GM03348 (cell line): ENCODE data around the gene GRIK1.

Experiments
- DNase-seq: peaks from one replicate; pipeline ENCODE4 v3.0.0; 2012; ENCODE audit warnings: low spot score

GRIK1 gene

GRCh38 chr21:29827647-29828046 is 112.1 kb downstream of the GRIK1 start:
- no peak for DNase-seq

DNA sequence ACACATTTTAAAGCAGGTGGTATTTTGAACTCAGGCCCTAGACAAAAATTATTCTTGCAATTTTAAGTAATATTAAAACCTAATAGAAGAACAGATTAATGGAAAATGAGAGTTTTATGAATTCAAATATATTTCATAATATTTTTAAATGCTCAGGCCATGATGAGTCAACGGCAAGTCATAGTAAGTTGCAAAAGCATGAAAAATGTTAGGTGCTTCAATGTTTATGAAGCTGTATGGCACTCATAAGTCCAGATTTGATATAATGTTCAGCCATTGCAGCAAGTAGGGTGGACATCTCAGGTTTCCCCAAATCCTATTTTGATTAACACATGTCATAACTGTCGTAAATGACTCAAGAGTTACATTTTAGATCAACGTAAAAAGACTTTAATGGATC is 112.6 kb downstream of the GRIK1 start:
- DNase-seq = no peak

- no peak for DNase-seq
These were observed 113.4 kb downstream of the GRIK1 start for GRCh38 chr21:29826386-29826785.

GRCh38 chr21:29825936-29826335 is 113.9 kb downstream of the GRIK1 start:
- no peak for DNase-seq

DNA sequence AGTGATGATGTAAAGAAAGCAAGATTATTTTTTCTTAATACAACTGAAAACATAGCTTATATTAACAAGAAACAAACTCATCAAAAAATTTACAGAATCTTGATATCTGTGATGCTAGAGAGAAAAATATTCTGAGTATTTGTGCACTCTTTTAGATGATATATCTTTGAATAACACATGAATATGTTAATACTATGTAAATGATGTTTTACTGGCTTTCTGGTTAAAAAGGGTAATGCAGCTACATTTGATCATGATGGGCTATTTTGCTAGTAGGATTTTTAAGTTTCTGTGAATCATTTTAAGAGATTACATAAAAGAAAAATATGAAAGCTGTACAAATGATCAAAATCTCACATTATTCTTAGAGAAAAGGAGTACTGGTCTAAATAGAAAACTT is 114.5 kb downstream of the GRIK1 start:
- no peak for DNase-seq

GRCh38 chr21:29822064-29822463 is 117.7 kb downstream of the GRIK1 start:
- DNase-seq = no peak

DNA sequence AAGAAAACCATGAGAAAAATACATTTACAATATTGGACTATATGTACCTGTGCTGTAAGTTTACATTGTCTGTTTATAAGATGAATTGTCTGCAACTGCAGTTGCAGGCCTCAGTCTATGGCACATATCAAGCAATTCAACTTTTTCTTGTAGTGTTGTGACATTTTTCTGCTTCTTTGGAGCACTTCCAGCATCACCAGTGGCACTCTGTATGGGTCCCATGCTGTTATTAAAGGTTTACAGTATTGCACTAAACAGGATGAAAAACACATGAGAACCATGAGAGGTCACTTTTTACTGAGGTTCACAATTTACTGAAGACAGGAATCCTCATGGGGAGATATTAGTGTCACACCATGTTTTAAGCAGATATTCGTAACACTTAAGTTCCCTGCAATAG is 118.6 kb downstream of the GRIK1 start:
- no peak for DNase-seq

DNA sequence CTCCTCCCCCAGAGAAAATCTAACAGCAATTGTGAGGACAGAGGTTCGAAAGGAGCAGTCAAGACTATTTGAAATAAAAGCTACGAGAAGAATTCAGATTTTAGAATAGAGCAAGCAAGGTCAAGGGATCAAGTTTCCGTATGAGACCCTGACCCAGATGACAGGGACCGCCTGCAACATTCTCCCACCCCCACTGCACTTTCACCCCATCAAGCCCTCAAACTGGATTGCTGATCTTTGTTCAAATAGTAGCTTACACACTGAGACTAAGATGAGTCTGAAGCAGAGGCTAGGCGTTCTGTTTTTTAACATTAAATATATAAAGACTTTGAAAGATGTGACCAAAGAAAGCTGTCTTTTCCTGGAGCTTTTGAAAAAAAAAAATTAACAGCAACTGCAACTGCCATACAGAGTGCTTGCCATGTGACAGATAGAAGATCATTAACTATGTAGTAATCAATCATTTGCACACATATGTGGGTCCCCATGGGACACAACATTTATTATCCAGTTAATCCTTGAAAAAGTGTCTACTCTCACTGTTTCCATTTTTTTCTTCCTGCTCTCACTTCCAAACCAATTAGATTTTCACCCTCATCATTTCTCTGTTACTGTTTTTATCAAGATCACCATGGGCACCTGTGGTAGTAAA is 120.0 kb downstream of the GRIK1 start:
- DNase-seq = no peak

DNA sequence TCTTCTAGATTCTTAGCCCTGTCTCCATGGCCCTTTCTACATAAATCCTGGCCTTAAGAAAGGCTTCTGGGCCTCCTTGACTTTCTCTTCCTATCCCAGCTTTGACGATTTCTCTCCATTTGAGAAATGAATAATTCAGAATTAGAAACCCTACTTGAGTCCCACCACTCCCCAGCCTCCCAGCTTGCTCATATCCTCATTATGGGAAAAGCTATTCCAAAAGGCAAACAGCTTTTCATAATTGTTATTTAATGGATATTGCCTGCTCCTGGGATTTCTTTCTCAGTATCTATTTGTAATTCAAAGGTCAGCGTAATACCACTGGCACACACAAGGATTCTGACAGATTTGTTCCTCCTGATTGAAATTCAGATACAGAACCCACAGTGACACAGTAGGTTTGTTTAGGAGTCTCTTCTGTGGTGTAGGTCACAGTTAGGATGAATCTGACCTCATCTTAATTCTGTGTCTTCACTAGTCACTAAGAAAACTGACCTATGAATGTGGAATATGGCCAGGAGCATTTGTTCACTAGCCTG is 121.3 kb downstream of the GRIK1 start:
- DNase-seq = no peak

DNA sequence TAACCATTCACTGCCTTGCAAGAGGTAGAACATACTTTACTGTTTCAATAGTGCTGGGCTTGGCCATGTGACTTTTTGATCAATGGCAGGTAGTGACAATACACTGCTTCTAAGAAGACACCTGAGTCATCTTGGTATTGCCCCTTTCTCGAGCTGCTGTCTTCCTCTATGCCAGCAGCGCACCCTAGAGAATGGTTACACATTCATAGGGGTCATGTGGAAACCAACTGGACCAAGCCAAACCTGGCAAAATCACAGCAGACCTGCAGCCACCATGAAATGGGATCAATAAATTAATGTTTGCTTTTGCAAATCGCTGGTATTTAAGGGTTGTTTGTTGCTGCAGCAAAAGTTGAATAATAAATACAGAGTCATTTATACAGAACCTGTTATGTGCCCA is 122.3 kb downstream of the GRIK1 start:
- DNase-seq = no peak

DNA sequence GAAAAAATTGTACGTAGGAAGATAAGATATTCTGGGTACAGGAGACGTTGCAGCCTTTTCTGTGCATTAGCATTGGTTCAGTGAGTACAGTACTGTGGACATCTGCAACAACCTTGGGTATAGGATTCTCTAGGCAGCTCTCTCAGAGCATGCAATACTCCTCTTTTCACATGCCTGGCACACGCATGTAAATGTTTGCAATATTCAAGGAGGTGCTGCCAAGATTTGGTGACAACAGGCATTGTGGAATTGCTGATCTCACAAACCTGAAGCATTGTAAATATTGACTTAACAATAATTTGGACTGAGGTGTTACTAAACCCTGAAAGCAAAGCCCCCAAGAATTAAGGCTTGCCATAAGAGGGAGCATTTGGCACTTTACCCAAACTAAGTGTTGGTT is 126.8 kb downstream of the GRIK1 start:
- no peak for DNase-seq

DNA sequence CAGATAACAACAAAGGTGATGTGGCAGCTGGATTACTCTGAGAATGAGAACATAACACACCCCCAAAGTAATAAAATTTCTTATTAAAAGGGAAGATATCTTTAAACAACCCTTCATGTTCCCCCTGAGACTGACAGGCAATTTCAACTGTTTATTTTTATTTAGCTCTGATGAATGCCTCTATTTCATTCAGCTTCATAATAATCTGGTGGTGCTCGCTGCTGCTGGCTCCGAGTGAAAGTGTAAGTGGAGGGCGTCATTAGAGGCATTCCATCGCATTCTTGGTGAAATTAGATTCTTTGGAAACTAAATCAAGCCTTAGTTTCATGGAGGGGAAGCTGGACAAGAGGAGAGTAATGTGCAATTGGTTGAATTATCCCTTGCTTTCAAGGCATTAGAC is 128.9 kb downstream of the GRIK1 start:
- no peak for DNase-seq

DNA sequence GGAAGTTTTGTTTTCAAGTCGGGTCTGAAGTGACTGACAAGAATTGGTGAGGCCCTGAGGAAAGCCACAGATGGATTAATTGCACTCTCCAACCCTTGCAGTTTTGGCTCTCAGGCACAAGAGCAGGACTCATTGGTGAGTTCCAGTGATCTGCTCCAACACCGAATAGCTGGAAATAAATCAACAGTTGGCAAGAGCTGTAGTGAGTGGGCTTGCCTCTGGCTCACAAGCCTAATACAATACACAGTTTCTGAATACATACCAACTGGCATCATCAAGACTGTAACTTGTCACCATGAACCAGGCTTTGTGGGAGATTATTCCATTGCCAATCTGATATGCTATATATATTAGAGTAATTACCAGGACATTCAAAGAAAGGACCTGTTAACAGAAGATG is 131.6 kb downstream of the GRIK1 start:
- no peak for DNase-seq

DNA sequence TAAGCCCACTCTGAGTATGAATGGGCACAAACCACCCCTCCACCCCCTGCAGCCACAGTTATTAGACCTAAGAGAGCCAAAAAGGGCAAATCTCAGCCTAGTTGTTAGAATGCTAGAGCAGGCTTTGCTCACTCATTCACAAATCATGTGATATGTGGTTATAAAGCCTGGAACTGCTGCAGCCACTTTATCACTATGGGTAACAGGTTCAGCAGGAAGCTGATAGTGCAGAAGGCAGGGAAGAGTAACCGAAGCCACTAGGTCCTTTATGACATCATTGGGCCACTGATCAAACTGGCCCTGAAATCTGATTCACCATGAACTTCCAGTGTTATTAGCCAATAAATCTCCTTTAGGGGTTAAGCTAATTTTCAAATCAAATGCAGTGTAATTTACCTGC is 134.7 kb downstream of the GRIK1 start:
- DNase-seq = no peak

- DNase-seq = no peak
These were observed 136.6 kb downstream of the GRIK1 start for GRCh38 chr21:29803191-29803590.

DNA sequence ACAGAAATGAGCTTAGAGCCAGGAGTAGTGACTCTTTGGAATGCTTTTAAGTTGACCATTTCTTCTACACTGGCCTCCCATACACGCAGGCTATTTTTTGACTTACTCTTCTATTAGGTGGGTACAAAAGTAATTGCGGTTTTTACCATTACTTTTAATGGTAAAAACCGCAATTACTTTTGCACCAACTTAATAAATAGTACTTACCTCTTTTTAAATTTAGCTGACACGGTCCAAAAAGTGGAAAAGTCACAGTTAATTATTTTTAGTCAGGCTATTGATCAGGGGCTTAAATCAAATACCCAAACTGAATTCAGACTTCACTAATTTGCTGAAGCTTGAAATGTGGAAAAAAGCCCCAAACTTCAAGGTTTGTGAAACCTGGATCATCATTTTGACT is 138.7 kb downstream of the GRIK1 start:
- DNase-seq = no peak

DNA sequence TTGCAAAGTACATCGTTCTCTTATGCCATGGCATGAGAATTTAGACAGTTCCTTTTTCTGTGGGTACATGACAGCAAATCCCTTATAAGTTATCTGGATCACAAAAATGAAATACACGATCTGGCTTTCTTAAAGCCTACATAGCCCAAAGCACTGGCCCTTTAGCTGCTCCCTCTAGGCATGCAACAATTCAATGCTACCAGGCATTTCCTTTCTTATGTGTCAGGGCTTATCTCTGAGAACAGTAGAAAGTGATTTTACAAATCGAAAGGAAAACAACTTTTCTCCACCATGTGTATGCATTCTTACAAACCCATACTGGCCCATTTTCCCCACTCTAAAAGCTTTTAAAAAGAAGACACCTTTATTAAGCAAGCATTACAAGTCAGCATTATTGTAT is 139.7 kb downstream of the GRIK1 start:
- DNase-seq = no peak

DNA sequence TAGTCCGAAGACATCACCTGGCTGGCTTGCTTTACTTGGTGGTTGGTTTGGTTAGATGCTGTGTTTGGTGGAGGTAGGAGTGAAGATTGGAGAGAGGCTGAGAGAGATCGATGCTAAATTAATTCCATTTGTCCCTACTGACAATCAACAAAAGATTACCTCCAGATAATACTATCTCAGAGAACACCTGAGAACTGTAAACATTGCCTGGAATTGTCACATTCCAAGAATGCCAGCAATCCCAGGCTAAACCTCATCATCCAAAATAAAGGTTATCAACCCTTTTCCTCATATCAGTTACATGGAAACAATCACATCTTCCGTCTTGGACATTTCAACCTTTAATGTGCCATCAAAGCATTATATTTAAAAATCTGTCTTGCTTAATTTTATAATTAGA is 141.0 kb downstream of the GRIK1 start:
- no peak for DNase-seq

DNA sequence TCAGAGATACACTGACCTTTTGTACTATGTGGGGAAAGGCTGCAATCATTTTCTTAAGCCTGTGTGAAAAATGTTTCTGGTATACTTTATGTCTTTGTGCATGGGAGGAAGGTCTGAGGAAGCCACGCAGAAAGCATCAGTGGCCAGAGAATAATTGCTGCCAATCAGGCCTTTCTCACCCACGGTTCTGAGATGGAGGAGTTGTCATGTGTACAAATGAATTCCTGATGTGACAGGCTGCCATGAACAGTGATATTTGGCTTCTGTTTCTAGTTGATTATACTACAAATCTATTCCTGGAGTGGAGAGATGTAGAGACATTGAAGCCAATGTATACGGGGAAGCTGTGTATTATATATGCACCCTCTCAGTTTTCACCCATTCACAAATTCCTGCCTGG is 142.6 kb downstream of the GRIK1 start:
- no peak for DNase-seq

DNA sequence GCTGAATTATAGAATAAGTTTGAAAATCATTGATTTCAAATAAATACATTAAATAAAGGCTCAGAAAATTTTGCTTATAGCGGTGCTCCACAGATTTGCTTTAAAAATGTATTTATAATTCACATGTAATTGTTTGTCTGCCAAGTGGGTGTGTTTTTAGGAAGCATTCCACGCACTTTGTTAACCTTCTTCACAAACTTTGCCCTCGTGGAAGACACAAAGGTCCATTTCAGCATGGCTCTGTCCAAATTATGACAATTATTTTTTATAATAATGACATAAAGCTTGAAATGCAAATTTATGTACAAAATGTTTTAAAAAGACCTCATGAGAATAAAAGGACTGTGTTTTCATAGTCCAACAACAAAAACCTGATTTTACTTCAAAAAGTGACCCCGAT is 146.1 kb downstream of the GRIK1 start:
- no peak for DNase-seq

DNA sequence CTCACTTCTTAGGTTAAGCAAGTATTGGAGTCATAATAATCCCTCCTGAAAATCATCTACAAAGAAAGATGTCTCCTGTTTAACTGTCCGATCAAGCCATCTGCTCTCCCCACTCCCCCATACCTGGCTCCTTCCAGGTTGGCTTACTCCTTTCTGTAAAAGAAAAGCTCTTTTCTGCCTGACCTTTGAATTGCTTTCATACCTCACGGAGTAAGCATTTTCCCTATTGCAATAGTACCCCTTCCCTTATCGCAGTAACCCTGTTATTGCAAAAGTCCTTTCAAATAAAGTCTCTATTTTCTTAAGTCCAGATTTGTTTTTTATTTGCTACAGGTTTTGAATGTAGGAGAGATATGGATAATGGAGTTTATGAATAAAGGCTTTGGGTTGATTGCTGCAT is 150.4 kb downstream of the GRIK1 start:
- DNase-seq = no peak

- DNase-seq = no peak
These were observed 151.0 kb downstream of the GRIK1 start for GRCh38 chr21:29788752-29789151.

- no peak for DNase-seq
These were observed 152.4 kb downstream of the GRIK1 start for GRCh38 chr21:29787361-29787909.
